Breast epithelium (tissue), 3 donors: Measurements from ENCODE around the gene EPS8L1.

Source experiments
- POLR2A ChIP-seq: fragments of 450-650 bp; IDR thresholded peaks from one replicate; pipeline ENCODE4 v1.6.1; 2016; ENCODE audit warnings: antibody characterized with exemption, mild to moderate bottlenecking, moderate library complexity
- POLR2AphosphoS5 ChIP-seq, 3 donors: sonication (generic); formaldehyde crosslinking; IDR thresholded peaks; one replicate each; pipeline ENCODE4 v1.6.1; 2017; ENCODE audit warnings: antibody characterized with exemption in 3 of 3
- TF ChIP-seq, protein P1 (sequence below), 3 donors: fragments of 450-650 bp; IDR thresholded peaks; one replicate each; pipeline ENCODE4 v1.5.1; 2016 to 2017; ENCODE audit warnings: antibody characterized with exemption in 3 of 3, mild to moderate bottlenecking in 3 of 3, moderate library complexity in 3 of 3

DNA sequence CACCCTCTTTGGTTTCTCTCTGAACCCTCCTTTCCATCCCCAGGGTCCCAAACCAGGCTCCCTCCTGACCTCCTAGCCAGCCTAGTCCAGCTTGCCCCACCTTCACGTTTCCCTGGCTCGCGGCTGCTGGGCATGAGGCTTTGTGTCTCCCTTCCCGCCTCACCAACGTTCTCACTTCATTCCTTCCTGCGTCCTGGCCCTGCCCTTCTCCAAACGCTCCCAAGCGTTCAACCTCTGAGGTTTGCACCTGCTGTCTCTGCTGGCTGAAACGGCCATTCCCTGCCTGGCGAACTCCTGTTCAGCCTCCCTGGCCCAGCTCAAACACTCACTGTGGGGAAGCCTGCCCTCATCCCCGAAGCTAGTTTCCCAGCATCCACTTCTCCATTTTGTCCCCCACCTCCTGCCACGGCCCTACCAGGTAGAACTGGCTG, 12.4 kb downstream of the EPS8L1 start:
- TF ChIP-seq, protein P1, sequence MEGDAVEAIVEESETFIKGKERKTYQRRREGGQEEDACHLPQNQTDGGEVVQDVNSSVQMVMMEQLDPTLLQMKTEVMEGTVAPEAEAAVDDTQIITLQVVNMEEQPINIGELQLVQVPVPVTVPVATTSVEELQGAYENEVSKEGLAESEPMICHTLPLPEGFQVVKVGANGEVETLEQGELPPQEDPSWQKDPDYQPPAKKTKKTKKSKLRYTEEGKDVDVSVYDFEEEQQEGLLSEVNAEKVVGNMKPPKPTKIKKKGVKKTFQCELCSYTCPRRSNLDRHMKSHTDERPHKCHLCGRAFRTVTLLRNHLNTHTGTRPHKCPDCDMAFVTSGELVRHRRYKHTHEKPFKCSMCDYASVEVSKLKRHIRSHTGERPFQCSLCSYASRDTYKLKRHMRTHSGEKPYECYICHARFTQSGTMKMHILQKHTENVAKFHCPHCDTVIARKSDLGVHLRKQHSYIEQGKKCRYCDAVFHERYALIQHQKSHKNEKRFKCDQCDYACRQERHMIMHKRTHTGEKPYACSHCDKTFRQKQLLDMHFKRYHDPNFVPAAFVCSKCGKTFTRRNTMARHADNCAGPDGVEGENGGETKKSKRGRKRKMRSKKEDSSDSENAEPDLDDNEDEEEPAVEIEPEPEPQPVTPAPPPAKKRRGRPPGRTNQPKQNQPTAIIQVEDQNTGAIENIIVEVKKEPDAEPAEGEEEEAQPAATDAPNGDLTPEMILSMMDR (IDR thresholded peaks at IDR 0.05), result no peak
- TF ChIP-seq POLR2AphosphoS5 (IDR thresholded peaks at IDR 0.05) (no peak), POLR2A (no peak)
